C1 segment of cervical spinal cord (tissue), 14 donors: Measurements from ENCODE around the gene ERG.

Experiments
- DNase-seq, 14 donors: peaks; one replicate each; lab custom pipeline; 2025; lab: John Stamatoyannopoulos, UW

ERG gene

DNA sequence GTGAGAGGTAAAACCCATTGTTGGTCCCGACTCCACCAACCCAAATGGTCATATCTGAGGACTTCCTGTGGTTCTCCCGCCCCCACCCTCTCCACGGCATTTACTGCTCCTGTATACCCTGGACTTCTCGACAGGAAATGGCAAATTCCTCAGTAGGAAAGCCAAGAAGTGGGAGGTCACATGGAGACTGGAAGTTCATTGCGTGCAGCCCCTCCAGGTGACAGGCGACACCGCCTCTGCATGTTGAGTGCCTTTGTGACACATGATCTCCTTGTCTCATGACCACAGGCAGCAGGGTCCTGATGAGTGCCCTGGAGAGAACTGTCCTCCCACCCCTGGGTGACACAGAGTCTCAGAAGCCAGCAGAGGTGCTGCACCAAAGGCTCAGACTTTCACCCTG, 24.2 kb downstream of the ERG start:
- DNase-seq, result no peak

DNA sequence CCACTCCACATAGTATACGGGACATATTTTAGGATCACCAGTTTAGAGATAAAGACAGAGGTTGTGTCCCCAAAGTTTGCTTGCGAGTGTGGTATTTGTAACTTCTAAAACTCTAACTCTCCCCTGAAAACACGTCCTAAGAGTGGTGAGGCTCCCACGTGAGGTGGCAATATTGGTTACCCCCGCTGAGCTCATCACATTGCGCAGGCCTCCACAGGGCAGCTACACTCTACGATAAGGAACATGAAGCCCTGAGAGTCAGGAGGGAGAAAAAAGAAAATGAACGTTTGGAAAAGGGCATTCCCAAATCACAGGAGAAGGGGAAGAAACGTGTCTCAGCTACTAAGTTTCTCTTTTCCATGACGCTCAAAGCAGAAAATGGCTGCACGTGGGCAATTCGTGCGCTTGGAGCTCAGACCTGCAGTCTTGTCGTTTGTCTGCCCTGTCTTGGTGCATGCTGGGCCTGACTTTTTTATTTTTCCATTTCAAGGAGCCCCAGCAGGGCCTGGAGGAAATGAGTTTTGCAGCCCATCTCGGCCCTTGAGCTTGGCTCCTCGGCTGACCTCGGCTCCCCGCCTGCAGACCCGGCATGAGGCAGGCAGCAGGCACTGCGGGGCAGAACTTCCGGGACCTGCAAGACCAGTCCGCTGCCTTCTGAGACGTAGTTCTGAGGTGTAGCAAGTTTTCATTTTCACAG, 25.7 kb downstream of the ERG start:
- no peak for DNase-seq

DNA sequence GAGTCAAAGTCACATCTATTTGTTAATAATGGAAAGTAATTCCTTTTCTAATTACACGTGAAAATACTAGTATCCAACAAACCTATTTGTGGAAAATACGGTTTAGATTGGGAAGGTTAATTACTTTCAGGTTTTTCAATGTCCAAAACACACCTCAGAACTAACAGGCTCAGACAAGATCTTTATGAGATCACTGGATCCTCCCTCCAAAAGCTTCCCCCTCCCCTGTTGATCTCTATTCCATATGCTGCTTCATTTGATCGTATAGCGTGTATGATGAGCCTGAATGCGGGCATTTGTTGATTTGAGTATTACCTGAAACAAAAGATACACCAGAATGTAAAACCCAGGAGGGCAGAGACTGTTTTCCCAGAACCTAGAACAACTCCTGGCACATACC, 26.5 kb downstream of the ERG start:
- DNase-seq, result no peak

DNA sequence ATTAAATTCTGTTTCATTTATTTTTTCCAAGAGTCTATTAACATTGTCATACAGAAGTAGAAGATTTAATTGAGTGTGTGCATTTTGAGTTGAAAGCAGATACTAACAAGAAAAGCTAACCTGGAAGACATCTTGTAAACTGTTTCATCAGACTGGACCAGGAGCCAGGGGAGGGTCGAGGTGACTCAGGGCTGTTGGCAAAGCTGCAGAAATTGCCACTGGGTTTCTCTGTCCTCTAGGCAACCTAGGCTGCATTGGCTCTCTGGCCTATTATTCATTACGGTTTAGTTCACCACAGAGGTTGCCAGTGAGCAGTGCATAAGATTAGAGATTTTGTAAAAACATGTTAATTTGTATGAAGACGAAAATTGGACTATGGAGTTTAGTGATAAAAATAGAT, 27.5 kb downstream of the ERG start:
- no peak for DNase-seq

- no peak for DNase-seq
Measured at GRCh38 chr21:38469642-38470041, 28.6 kb downstream of the ERG start.

DNA sequence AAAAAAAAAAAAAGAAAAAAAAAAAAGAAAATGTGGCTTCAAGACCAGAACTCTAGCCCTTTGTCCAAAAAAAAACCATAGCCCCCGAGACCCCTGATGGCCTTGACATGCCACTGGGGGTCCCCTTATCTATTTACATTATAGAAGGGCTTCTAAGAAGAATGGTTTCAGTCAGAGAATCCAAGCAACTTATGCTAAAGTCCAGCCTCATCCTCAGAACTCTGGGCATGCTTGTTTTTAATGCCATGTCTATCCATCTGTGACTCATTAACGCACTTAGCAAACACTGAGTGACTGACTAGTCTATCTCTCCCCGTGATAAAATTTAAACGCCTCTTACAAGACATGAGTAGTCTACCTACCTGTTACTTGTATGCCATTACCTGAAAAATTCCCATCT, 29.3 kb downstream of the ERG start:
- DNase-seq, result no peak

DNA sequence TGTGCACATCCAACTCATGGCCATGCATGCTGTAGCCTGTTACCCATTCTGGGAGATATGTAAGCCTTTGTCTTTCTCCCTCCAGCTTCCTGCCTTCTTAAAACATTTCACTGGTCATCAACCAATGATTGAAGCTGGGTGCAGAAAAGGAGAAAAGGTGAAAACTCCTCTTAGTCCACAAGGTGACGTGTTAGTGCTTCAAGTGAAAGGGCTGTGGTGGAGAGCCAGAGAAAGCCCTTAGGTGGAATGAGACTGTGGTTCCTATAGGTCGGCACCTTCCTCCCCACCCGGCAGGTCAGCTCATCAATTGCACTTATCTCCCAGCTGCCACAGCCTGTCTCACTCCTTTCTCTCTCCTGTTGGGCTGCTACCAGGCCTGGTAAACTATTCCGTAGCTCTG, 30.4 kb downstream of the ERG start:
- DNase-seq, result no peak

DNA sequence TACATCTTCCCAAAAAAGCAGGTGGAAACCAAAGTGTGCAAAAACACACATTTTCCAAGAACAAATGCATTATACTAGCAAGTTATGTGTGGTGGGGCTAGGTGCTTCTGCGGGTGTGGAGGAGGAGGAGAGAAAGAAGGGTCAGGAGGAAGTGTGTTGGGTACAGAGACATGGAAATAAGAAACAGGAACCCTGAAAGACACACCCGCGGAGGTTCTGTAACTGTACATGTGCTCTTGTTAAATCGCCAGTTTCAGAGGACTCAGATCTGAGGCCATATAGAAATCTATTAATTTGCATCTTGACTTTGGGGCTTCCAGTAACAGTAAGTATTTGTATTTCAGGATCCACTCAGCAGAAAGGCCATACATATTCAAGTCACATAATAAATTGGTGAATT, 30.9 kb downstream of the ERG start:
- DNase-seq, result no peak

DNA sequence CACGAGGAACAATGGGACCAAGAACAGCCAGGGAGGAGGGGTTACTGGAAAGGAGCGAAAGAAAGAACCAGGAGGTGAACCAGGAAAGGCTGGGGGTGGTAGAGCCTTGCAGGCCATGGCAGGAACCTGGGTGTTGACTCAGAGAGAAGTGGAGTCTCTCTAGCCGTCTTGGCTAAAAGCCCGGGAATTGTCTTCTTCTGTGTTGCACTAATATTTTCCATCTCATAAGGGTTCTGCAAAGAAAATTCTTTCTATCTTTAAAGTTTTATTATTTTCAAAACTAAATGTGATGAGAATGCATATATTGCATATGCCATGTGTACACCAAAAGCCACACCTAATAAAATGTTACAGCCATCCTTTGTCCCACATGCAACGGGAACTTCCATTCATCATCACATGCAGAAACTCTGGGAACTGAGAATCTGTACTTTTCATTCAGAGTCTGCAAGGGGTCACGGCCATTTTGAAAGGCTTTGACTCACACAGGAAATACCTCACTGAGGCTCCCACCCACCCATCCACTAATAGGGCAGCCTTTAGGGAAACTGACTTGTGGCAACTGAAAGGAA, 38.0 kb downstream of the ERG start:
- no peak for DNase-seq

- DNase-seq, result no peak
Measured at GRCh38 chr21:38459490-38459889, 38.8 kb downstream of the ERG start.

- no peak for DNase-seq
Measured at GRCh38 chr21:38455403-38455802, 42.9 kb downstream of the ERG start.

GRCh38 chr21:38454702-38455101, 43.6 kb downstream of the ERG start:
- DNase-seq, result no peak

GRCh38 chr21:38454161-38454560, 44.1 kb downstream of the ERG start:
- no peak for DNase-seq

DNA sequence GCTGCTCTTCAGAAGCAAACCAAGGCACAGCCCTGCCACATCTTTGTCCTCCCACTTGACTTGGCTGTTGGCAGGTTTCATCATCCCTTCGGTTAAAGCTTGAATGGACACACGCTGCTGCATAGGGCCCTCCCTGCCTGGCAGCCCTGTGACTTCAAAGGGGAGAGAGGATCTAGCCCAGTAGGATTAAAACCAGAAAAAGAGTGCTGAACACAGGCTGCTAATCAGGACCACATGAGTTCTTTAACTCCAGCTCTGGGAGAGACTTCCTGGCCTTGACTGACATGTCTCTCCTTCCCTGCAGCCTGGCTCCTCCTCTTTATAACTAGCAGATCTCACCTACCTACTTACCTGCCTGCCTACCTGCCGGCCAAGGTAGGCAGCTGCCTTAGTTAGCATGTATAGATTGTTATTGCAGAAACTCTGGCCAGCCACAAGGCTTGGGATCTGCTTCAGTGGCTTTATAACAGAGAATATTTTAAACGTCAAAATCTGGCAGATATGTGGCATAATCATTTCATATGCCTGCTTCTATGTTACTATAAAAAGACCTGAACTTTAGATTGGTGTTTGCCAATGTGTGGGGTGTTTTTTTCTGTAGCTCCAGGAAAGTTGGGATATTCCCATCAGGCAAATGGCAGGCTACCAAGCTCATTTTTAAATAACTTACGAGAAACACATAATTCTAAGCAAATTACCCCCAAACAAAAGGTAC, 49.4 kb downstream of the ERG start:
- no peak for DNase-seq

DNA sequence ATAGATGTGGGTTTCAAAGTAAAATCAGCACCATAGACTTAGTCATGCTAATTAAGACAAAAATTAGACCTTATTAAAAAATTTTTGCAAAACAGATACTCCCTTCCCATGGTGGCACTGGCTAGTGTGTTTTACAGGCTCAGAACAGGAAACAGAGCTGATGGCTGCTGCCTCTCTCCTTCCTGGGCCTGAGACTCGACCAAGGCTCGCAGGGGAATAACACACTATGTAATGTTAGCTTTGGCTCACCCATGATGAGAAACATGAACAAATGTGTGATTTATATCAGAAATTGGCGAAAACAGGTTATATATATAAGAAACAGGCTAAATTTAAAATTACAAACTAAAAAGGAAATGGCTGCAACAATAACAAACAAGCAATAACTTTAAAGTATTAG, 50.7 kb downstream of the ERG start:
- DNase-seq, result no peak

- DNase-seq, result no peak
Measured at GRCh38 chr21:38444691-38445090, 53.6 kb downstream of the ERG start.

- DNase-seq, result no peak
Measured at GRCh38 chr21:38443110-38443509, 55.2 kb downstream of the ERG start.

GRCh38 chr21:38441153-38441552, 57.1 kb downstream of the ERG start:
- DNase-seq, result no peak

- DNase-seq, result no peak
Measured at GRCh38 chr21:38440746-38441145, 57.5 kb downstream of the ERG start.

DNA sequence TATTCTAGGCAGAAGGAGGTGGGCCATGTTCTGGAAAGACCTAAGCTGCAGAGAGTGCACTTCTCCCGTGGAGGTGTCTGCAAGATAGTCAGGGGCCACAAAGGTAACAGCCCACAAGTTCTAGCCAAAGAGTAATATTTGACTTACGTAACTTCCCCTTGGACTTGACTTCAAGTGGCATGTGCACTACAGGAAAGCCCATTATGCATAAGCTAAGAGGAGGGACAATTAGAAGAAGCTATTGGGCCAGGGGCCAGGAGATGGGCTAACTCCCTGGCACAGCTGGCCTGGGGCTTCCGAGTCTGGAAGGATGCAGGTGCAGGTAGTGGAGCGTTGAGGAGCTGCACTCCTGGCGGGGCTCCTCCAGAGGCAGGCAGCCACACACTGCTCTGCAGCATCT, 58.3 kb downstream of the ERG start:
- no peak for DNase-seq

DNA sequence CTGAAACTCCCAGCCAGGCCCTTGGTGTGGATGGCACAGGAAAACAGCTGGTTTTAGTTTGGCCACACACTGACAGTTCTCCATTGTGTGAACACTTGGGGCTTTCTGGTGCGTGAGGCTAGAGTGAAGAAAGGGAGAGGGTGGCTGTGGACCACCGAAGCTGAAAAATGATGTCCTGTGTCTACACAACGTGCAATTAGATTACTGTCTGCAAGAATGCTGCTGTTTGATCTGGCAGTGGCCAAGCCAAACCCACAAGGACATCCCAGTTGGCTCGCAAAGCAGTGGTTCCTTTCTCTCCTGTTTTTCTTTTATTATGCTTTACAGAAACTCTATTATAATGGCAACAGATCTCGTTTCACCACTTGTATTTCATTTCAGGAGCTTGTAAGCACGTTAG, 58.9 kb downstream of the ERG start:
- DNase-seq, result no peak

- DNase-seq, result no peak
Measured at GRCh38 chr21:38438462-38438893, 59.8 kb downstream of the ERG start.

GRCh38 chr21:38436341-38436740, 61.9 kb downstream of the ERG start:
- no peak for DNase-seq
